HG03439 (cell line): ENCODE data around the gene SDHA.

Source experiments
- ATAC-seq: cut with Tn5 transposase; IDR thresholded peaks from one replicate; pipeline ENCODE4 v1.9.1; 2021; ENCODE audit warnings: mild to moderate bottlenecking, moderate library complexity; ENCODE audit not compliant: unreplicated experiment

The SDHA gene

DNA sequence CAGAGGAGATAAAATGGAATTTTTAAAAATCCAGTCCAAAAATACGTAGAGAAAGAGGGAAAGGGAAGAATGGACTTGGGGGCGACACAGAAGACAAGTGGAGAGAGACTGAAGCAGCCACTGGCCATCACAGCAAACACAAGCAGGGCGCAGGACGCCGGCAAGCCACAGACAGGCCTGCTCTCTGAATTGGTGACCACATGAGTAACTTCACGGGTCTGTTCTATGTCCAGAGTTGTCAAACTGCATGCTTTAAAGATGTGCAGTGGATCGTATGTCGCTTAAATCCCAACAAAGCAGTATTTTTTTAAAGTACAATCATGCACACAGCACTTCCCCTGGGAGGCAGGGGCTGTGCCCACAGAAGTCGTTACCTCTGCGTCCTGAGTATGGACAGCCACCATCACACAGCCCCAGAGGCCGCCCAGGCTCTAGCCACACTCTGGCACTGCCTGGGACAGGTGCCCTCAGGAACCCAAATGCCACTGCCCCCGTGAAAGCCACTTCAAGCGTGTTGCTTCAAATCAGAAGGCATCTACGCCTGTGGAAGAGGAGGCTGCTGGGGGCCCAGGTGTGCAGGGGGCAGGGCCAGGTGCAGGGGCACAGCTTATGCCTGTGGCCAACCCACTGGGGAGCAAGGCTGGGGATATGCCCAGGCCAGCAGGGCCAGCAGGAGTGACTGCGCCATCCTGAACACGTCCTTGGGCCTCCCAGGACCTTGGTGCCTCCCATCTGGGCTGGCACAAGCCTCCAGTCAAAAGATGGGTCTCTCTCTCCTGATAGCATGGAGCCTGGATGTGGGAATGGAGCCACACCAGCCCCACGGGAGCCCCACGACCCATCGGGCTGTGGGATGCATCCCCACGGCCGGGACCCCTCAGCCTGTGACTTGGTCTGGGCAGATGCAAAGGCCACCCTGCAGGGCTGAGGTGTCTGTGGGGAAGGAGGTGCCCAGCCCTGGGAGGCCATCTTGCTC lies 32.7 kb upstream of the SDHA start:
- no peak for ATAC-seq

- no peak for ATAC-seq
Measured at GRCh38 chr5:186091-187041, 31.8 kb upstream of the SDHA start.

DNA sequence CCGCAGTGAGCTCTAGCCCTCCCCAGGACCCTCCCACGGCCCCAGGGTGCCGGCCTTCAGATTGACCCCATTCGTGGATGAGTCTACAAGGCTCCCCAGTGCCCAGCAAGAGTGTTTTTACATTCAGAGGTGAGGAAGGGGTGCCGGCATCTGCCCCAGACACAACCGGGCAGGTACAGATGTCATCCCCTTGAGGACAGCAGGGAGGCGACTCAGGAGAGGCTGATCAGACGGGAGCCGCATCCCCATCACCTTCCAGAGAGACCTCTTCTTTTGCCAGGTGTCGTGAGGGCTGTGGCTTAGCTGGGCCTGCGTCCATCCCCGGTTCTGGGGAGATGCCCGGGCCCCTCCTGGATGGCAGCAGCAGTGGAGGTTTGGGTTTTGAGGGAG lies 31.1 kb upstream of the SDHA start:
- ATAC-seq = no peak

- no peak for ATAC-seq
Measured at GRCh38 chr5:187617-188451, 30.3 kb upstream of the SDHA start.

DNA sequence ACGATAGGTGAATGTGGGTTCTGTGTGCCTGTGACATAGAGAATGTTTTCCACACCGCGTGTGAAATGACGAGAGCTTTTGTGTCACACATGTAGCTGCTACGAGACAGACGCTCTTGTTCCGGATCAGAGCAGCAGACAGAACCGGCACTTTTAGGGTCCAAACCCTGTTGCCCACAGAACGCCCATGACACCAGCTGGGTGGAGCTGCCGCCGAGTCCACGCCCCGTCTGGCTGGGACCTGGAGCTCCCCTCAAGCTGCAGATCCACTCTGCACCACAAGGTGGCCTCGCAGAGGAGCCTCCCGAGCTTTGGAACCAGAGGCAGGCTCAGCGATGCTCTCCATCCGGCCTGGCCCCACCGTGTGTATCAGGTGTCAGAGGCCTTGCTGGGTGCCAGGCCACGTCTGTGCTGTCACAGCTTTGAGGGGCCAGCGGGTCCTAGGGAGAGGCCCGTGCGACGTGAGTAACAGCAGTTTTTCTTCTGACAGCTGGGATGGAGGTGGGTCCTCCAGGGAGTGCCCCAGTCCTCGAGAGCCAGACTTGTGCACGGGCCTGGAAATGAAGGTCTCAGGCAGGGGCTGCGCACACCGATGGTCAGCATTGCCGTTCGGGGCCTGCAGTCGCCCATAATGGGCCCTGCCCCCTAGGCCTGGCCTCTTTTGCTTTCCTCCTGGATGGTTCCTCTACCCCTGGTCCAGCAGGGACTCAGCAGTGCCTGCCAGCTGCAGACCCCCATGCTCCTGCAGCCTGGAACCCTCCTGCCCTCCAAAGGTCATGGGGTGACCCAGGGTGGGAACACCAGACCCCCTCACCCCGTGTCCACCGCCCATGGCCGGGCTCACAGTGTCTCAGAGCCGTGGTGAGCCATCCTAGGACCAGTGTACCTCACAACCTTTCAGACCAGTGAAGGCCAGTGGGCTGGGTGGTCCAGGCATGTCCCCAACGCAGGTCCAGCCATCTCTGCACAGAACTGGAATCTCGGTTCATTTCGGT lies 29.3 kb upstream of the SDHA start:
- peak; percentile 83 for ATAC-seq

DNA sequence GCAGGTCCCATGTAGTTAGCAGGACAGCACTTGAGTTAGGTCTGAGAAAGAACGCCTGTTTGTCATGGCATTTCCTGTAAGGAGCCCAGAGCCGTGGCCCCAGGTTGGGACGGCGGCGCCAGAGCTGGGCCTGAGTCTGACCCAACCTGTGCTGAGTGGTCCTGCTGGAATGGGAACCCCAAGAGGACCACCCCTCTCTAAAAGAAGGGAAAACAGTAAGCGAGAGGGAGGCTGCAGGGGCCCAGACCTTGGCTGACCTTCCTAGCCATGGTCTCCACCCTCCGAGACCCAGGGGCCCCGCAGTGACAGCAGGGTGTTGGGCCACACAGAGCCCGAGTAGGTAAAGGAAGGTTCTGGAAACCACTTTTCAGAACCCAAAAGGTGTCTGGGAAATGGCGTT lies 28.6 kb upstream of the SDHA start:
- ATAC-seq = no peak

GRCh38 chr5:189976-190365 lies 28.1 kb upstream of the SDHA start:
- no peak for ATAC-seq

GRCh38 chr5:190366-191035 lies 27.6 kb upstream of the SDHA start:
- no peak for ATAC-seq

GRCh38 chr5:191036-191948 lies 26.8 kb upstream of the SDHA start, which contains the start of gene LRRC14B:
Gene LRRC14B (plus strand): TSS chr5:191495. CDS start chr5:191539, 44 bp downstream.
- ATAC-seq = peak; percentile 44

- ATAC-seq = no peak
Measured at GRCh38 chr5:191949-192690, 26.0 kb upstream of the SDHA start.

- no peak for ATAC-seq
Measured at GRCh38 chr5:192691-192969, 25.5 kb upstream of the SDHA start.

- ATAC-seq = no peak
Measured at GRCh38 chr5:192970-193831, 24.9 kb upstream of the SDHA start.

DNA sequence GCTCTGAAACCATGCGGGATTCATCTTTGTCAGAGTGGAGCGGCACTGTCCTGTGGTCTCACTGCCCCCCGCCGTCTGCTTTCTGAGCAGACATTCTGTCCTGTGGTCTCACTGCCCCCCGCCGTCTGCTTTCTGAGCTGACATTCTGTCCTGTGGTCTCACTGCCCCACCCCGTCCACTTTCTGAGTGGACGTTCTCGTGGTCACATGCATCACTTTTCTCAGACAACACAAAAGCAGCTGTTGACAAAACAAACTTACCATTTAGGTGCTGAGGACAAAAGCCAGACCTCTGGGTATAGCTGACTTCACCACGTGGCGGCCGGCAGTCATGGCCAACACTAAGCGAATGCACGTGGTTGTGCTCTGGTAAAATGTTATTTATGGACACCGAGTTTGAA lies 24.0 kb upstream of the SDHA start:
- no peak for ATAC-seq

GRCh38 chr5:194603-195209 lies 23.4 kb upstream of the SDHA start:
- ATAC-seq = no peak

DNA sequence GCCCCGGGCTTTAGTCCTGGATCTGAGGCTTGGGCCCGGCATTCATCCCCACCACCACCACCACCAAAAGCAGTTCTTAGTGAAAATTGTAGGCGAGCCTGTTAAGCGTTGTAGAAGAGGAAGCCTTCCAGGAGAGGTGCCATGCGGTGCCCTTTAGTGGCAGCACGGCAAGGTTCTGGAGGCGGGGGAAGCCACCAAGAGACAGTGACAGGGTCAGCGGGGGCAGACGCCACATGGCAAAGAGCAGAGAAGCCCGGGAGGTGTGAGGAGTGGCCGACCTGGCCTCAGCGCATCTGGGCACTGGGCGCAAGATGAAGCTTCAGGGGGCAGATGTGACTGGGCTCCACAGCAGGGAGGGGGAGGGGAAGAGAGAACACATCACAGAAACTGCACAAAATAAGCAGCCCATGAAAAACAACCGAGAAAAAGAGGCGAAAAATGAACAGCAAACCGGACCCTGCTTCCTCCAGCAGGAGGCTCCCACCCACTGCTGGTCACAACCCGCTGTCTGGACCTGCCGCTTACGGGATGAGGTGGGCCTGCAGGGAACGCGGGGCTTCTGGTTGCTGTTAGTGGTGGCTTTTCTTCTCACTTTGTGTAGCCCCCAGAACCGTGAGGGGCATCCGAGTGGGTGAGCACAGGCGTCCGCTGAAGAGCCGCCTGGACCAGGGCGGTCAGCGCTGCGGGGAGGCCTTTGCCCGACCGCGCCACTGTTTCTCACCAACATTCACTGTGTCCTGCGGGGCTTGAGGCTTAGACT lies 22.5 kb upstream of the SDHA start:
- no peak for ATAC-seq
